PC-9 (cell line): Measurements from ENCODE around the gene TNFRSF8. TPM values are rescaled to one million over a fixed set of nuclear protein-coding genes. Genes with fewer than 3 reads are reported as not detected.

Experiments used
- BruUV-seq: library from RNA; stranded (reverse); fragments of 400-500 nt; replicated peaks from 2 replicates; lab custom pipeline; 2021; lab: Mats Ljungman, UMichigan
- CTCF ChIA-PET: fragments of 300-600 bp; sonication (Branson Sonifier 250); formaldehyde crosslinking; loops from one replicate; lab custom pipeline; 2022; ENCODE audit warnings: antibody characterized with exemption; lab: Charles Lee
- POLR2A ChIA-PET: fragments of 300-600 bp; sonication (Branson Sonifier 250); formaldehyde crosslinking; loops from one replicate; lab custom pipeline; 2022; ENCODE audit warnings: antibody characterized with exemption; ENCODE audit not compliant: unreplicated experiment; lab: Charles Lee
- DNase-seq, 2 experiments: peaks; one replicate each; pipeline versions ENCODE4 v3.0.0 to v3.0.0-alpha.2; 2015 to 2022; ENCODE audit warnings: mixed read lengths in 1 of 2
- H2AFZ ChIP-seq: fragments of 200-600 bp; sonication (generic); 2 replicates; pipeline ENCODE4 v1.8.1; 2017; ENCODE audit warnings: antibody characterized with exemption
- H3F3A ChIP-seq: fragments of 200-600 bp; sonication (generic); 2 replicates; pipeline ENCODE4 v1.8.1; 2017; ENCODE audit warnings: antibody characterized with exemption, mild to moderate bottlenecking, low read depth; ENCODE audit not compliant: insufficient read depth
- H3K27ac ChIP-seq: fragments of 200-600 bp; sonication (generic); 2 replicates; pipeline ENCODE4 v1.6.1; 2016; ENCODE audit warnings: mixed run types
- H3K27me3 ChIP-seq: fragments of 200-600 bp; sonication (generic); 2 replicates; pipeline ENCODE4 v1.6.1; 2016; ENCODE audit warnings: low read depth, mixed run types; ENCODE audit not compliant: insufficient read depth
- H3K36me3 ChIP-seq: fragments of 200-600 bp; sonication (generic); 2 replicates; pipeline ENCODE4 v1.6.1; 2016; ENCODE audit warnings: low read depth, mixed run types
- H3K4me1 ChIP-seq: fragments of 200-600 bp; sonication (generic); replicated peaks from 2 replicates; pipeline ENCODE4 v1.6.1; 2016; ENCODE audit warnings: mixed run types; ENCODE audit not compliant: insufficient read depth
- H3K4me2 ChIP-seq: fragments of 200-600 bp; sonication (generic); 2 replicates; pipeline ENCODE4 v1.6.1; 2017; ENCODE audit warnings: mixed run types
- H3K4me3 ChIP-seq: fragments of 200-600 bp; sonication (generic); 2 replicates; pipeline ENCODE4 v1.6.1; 2016; ENCODE audit warnings: mixed run types
- H3K79me2 ChIP-seq: fragments of 200-600 bp; sonication (generic); 2 replicates; pipeline ENCODE4 v1.6.1; 2017; ENCODE audit warnings: low read depth, mixed run types
- H3K9me2 ChIP-seq: fragments of 200-600 bp; sonication (generic); 2 replicates; pipeline ENCODE4 v1.8.1; 2017; ENCODE audit warnings: mild to moderate bottlenecking; ENCODE audit not compliant: insufficient read depth
- H3K9me3 ChIP-seq: fragments of 200-600 bp; sonication (generic); 2 replicates; pipeline ENCODE4 v1.8.1; 2016; ENCODE audit warnings: low read depth; ENCODE audit not compliant: insufficient read depth
- H4K20me1 ChIP-seq: fragments of 200-600 bp; sonication (generic); 2 replicates; pipeline ENCODE4 v1.8.1; 2017; ENCODE audit not compliant: insufficient read depth
- EZH2 ChIP-seq: fragments of 200-600 bp; sonication (generic); IDR thresholded peaks from 2 replicates; pipeline ENCODE4 v1.8.0; 2017; ENCODE audit warnings: antibody characterized with exemption, low read depth
- intact Hi-C: fragments of 100-400 bp; cut with micrococcal nuclease; formaldehyde crosslinking; loops from one replicate; pipeline ENCODE4 v1.10.0; 2022; ENCODE audit not compliant: unreplicated experiment
- total RNA-seq: library from RNA; stranded (reverse); gene quantifications from 2 replicates; pipeline ENCODE4 v1.2.3, GENCODE V29; 2021
- TF ChIP-seq, protein P1 (sequence below): fragments of 200-600 bp; sonication (generic); conservative IDR thresholded peaks from 2 replicates; pipeline ENCODE4 v1.6.1; 2017; ENCODE audit warnings: mixed run types, antibody characterized with exemption, mild to moderate bottlenecking, moderate library complexity

The TNFRSF8 gene
- total RNA-seq, 1 experiment from 2014 or later = not detected

- Histone ChIP-seq H3K4me1 (peaks cover 33% of the 10 kb centered on the region), H3K4me3 (no peak overlapping the region), H3K4me2 (no peak overlapping the region), H3K79me2 (no peaks in the 10 kb centered on the region), H3K9me3 (no peaks in the 10 kb centered on the region), H3F3A (peaks cover 20% of the 10 kb centered on the region), H3K27me3 (no peaks in the 10 kb centered on the region), H3K9me2 (no peaks in the 10 kb centered on the region), H3K36me3 (no peaks in the 10 kb centered on the region), H4K20me1 (no peaks in the 10 kb centered on the region), H3K27ac (no peak overlapping the region), H2AFZ (no peak overlapping the region)
- no TSS peak for BruUV-seq
- no peak for DNase-seq
- TF ChIP-seq, protein P1, sequence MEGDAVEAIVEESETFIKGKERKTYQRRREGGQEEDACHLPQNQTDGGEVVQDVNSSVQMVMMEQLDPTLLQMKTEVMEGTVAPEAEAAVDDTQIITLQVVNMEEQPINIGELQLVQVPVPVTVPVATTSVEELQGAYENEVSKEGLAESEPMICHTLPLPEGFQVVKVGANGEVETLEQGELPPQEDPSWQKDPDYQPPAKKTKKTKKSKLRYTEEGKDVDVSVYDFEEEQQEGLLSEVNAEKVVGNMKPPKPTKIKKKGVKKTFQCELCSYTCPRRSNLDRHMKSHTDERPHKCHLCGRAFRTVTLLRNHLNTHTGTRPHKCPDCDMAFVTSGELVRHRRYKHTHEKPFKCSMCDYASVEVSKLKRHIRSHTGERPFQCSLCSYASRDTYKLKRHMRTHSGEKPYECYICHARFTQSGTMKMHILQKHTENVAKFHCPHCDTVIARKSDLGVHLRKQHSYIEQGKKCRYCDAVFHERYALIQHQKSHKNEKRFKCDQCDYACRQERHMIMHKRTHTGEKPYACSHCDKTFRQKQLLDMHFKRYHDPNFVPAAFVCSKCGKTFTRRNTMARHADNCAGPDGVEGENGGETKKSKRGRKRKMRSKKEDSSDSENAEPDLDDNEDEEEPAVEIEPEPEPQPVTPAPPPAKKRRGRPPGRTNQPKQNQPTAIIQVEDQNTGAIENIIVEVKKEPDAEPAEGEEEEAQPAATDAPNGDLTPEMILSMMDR = no peak
- TF ChIP-seq EZH2 = no peak
- intact Hi-C loops = no loop called here
- ChIA-PET POLR2A (no interaction called here), CTCF (no interaction called here)
Observed at GRCh38 chr1:12148160-12148957, 85.3 kb downstream of the TNFRSF8 start.

DNA sequence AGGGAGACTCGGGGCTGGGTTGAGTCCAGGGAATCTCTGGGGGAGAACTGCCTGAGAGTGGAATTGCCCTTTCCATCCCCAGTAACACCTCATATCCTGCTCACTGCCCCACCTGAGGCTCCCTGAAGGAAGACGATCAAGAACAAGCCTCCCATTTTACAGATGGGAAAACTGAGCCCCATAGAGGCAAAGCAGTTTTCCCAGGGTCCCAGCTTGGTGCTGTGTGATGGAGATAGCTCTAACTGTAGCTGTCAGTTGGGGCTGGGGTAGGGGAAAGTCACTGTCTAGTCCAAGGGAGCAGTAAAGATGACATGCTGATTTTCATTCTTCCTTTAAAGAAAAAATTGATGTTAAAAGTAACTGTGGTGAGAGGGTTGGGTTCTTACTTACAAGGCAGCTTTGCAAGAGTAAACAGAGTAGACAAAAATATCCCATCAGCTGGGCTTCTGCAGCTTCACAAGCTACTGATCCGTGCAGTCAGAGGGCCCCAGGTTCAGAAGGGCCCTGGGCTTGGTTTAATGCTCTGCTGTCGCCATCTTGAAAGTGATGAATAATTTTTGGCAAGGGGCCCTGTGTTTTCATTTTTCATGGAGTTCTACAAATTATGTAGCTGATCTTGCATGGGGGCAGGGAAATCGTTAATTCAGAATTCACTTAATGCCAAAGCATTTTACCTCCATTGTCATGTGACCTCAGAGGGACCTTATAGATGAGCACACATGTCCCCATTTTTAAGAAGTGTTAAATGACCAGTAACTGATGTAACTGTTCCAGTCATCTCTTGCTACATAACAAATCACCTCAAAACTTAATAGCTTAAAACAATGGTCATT lies 86.1 kb downstream of the TNFRSF8 start:
- Histone ChIP-seq H3K79me2 (no peaks in the 10 kb centered on the region), H3K27me3 (no peaks in the 10 kb centered on the region), H3K4me3 (no peak overlapping the region), H3K36me3 (no peaks in the 10 kb centered on the region), H3K9me2 (no peaks in the 10 kb centered on the region), H4K20me1 (no peaks in the 10 kb centered on the region), H3K4me2 (no peak overlapping the region), H3K27ac (no peak overlapping the region), H2AFZ (no peak overlapping the region), H3F3A (peaks cover 11% of the 10 kb centered on the region), H3K4me1 (peaks cover 31% of the 10 kb centered on the region), H3K9me3 (no peaks in the 10 kb centered on the region)
- intact Hi-C loops = no loop called here
- POLR2A ChIA-PET = no interaction called here
- CTCF ChIA-PET = no interaction called here
- TF ChIP-seq, protein P1 = no peak
- TF ChIP-seq EZH2 = no peak
- no peak for DNase-seq
- no TSS peak for BruUV-seq

DNA sequence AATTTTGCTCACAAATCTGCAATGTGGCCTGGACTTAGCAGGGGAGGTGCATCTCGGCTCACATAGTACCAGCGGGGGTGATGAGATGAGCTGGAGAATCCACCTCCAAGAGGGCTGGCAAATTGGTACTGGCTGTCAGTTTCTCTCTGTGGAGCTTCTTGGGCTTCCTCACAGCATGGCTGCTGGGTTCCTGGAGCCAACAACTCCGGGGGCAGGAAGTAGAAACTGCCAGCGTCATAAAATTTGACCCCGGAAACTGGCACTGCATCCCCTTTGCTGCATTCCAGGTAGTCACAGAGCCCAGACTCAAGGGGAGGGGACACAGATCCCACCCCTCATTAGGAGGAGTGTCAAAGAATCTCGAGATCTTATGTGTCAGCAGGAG lies 86.7 kb downstream of the TNFRSF8 start:
- ChIA-PET POLR2A (no interaction called here), CTCF (no interaction called here)
- H3K27me3 ChIP-seq = no peaks in the 10 kb centered on the region
- no peaks in the 10 kb centered on the region for H3K9me2 ChIP-seq
- H4K20me1 ChIP-seq = no peaks in the 10 kb centered on the region
- no peak overlapping the region for H3K27ac ChIP-seq
- H3K4me1 ChIP-seq = peaks cover 25% of the 10 kb centered on the region
- TF ChIP-seq EZH2 = no peak
- TF ChIP-seq, protein P1 = no peak
- H3K9me3 ChIP-seq = no peaks in the 10 kb centered on the region
- peaks cover 5% of the 10 kb centered on the region for H3F3A ChIP-seq
- no peaks in the 10 kb centered on the region for H3K36me3 ChIP-seq
- H3K79me2 ChIP-seq = no peaks in the 10 kb centered on the region
- no TSS peak for BruUV-seq
- intact Hi-C loops = no loop called here
- H3K4me3 ChIP-seq = no peak overlapping the region
- DNase-seq = no peak
- no peak overlapping the region for H2AFZ ChIP-seq
- H3K4me2 ChIP-seq = no peak overlapping the region
